Neutrophil (primary cell): ENCODE results near the gene PPP2R5C.

ENCODE experiments used
- H3K27ac ChIP-seq: fragments of 200-600 bp; sonication (generic); 2 replicates; pipeline ENCODE4 v1.5.1; 2016; ENCODE audit warnings: mild to moderate bottlenecking, moderate library complexity
- H3K27me3 ChIP-seq: fragments of 200-600 bp; sonication (generic); 2 replicates; pipeline ENCODE4 v1.6.0; 2016; ENCODE audit warnings: mild to moderate bottlenecking
- H3K36me3 ChIP-seq: fragments of 200-600 bp; sonication (generic); 2 replicates; pipeline ENCODE4 v1.5.1; 2017
- H3K4me1 ChIP-seq, 2 experiments: fragments of 200-600 bp in 1 of 2; sonication (generic) in 1 of 2; 1 replicate in 1 of 2; 2 replicates in 1 of 2; pipeline versions ENCODE4 v1.5.1 to v1.6.1; 2013 to 2016; ENCODE audit warnings: low read depth in 1 of 2, low read length in 1 of 2, mild to moderate bottlenecking in 1 of 2, moderate library complexity in 1 of 2; ENCODE audit not compliant: control insufficient read depth in 1 of 2, insufficient read depth in 1 of 2
- H3K4me3 ChIP-seq, 2 experiments: fragments of 200-600 bp in 1 of 2; sonication (generic) in 1 of 2; 1 replicate in 1 of 2; 2 replicates in 1 of 2; pipeline ENCODE4 v1.5.1; 2013 to 2016; ENCODE audit warnings: low read depth in 1 of 2, low read length in 1 of 2, mild to moderate bottlenecking in 1 of 2, moderate library complexity in 1 of 2
- H3K9me3 ChIP-seq: fragments of 200-600 bp; sonication (generic); 2 replicates; pipeline ENCODE4 v1.5.1; 2016
- TF ChIP-seq, protein P1 (sequence below): fragments of 200-600 bp; sonication (generic); IDR thresholded peaks from 2 replicates; pipeline ENCODE4 v1.5.1; 2016; ENCODE audit warnings: antibody characterized with exemption

PPP2R5C gene

GRCh38 chr14:101851183-101851582 lies 89.7 kb downstream of the PPP2R5C start:
- H3K36me3 ChIP-seq, result no peaks in the 10 kb centered on the region
- TF ChIP-seq, protein P1, sequence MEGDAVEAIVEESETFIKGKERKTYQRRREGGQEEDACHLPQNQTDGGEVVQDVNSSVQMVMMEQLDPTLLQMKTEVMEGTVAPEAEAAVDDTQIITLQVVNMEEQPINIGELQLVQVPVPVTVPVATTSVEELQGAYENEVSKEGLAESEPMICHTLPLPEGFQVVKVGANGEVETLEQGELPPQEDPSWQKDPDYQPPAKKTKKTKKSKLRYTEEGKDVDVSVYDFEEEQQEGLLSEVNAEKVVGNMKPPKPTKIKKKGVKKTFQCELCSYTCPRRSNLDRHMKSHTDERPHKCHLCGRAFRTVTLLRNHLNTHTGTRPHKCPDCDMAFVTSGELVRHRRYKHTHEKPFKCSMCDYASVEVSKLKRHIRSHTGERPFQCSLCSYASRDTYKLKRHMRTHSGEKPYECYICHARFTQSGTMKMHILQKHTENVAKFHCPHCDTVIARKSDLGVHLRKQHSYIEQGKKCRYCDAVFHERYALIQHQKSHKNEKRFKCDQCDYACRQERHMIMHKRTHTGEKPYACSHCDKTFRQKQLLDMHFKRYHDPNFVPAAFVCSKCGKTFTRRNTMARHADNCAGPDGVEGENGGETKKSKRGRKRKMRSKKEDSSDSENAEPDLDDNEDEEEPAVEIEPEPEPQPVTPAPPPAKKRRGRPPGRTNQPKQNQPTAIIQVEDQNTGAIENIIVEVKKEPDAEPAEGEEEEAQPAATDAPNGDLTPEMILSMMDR, result no peak

GRCh38 chr14:101851736-101852405 lies 90.4 kb downstream of the PPP2R5C start:
- Histone ChIP-seq H3K4me1 (peaks cover 75 to 78% of the 10 kb centered on the region in 2 experiments), H3K27me3 (no peaks in the 10 kb centered on the region), H3K27ac (peak overlapping the region; percentile 88), H3K9me3 (no peaks in the 10 kb centered on the region), H3K4me3 (peak overlapping the region in 1 of 2 experiments; percentile 28), H3K36me3 (peaks cover 3% of the 10 kb centered on the region)
- TF ChIP-seq, protein P1, result no peak

More at GRCh38 chr14:101851183-101851582, 89.7 kb downstream of the PPP2R5C start:
- Histone ChIP-seq H3K4me3 (no peak overlapping the region), H3K27ac (peak overlapping the region; percentile 88), H3K4me1 (peaks cover 68 to 71% of the 10 kb centered on the region in 2 experiments), H3K27me3 (no peaks in the 10 kb centered on the region), H3K9me3 (no peaks in the 10 kb centered on the region)

DNA sequence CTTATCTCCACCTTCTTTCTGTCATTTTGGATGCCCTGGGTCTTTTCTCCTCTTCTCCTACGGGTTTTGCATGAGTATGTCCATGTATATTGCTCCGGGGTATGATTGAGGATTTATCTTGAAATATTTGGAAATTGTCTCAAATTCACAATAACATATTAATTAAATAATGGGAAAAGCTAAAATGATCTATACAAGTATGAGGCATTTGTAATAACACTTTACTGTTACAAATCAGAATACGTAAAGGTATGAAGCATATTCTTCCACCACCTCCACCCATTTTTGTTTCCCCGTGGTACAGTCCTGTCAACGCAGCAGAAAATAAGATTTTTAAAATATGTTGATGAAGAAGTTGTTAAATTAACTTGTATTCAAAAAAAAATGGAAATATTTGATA lies 91.3 kb downstream of the PPP2R5C start:
- H3K9me3 ChIP-seq, result no peaks in the 10 kb centered on the region
- H3K4me1 ChIP-seq, result peaks cover 79 to 81% of the 10 kb centered on the region in 2 experiments
- H3K27me3 ChIP-seq, result no peaks in the 10 kb centered on the region
- no peak overlapping the region for H3K4me3 ChIP-seq
- H3K27ac ChIP-seq, result peak overlapping the region; percentile 88
- TF ChIP-seq, protein P1, result no peak
- H3K36me3 ChIP-seq, result peaks cover 13% of the 10 kb centered on the region

GRCh38 chr14:101853455-101854018 lies 92.0 kb downstream of the PPP2R5C start:
- Histone ChIP-seq H3K4me1 (peaks cover 79 to 81% of the 10 kb centered on the region in 2 experiments), H3K36me3 (peaks cover 15% of the 10 kb centered on the region), H3K4me3 (no peak overlapping the region), H3K27me3 (no peaks in the 10 kb centered on the region), H3K9me3 (no peaks in the 10 kb centered on the region), H3K27ac (peak overlapping the region; percentile 88)
- TF ChIP-seq, protein P1, result no peak

DNA sequence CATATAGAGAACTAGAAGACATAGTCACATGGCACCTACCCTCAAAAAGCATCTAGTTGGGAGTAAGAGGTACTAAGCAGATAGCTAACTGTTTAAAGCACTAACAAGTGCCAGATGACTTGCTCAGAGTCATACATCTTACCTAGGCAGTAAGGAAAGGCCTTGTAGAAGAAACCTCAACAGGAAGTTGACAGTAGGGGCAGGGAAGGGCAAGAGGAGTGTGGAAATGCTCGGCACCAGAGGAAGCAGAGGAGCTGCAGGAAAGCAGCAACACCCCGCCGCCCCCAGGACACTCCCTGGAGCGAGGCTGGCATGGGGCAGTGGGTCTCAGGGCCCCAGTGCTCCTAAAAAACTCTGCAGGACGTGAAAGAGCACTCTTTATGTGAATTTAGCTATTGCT lies 92.9 kb downstream of the PPP2R5C start:
- H3K4me3 ChIP-seq, result no peak overlapping the region
- peak overlapping the region; percentile 88 for H3K27ac ChIP-seq
- H3K27me3 ChIP-seq, result no peaks in the 10 kb centered on the region
- peaks cover 20% of the 10 kb centered on the region for H3K36me3 ChIP-seq
- TF ChIP-seq, protein P1, result no peak
- H3K9me3 ChIP-seq, result no peaks in the 10 kb centered on the region
- peaks cover 79 to 80% of the 10 kb centered on the region in 2 experiments for H3K4me1 ChIP-seq
